HG03280 (cell line): Measurements from ENCODE around the gene PPP1R3A.

Experiments used
- ATAC-seq: cut with Tn5 transposase; IDR thresholded peaks from one replicate; pipeline ENCODE4 v1.9.1; 2021; ENCODE audit warnings: mild to moderate bottlenecking, moderate library complexity; ENCODE audit not compliant: unreplicated experiment

PPP1R3A gene

GRCh38 chr7:113880559-113880958 is 38.2 kb downstream of the PPP1R3A start:
- no peak for ATAC-seq

- no peak for ATAC-seq
These were observed 40.3 kb downstream of the PPP1R3A start for GRCh38 chr7:113878394-113878992.

GRCh38 chr7:113875224-113875623 is 43.6 kb downstream of the PPP1R3A start:
- ATAC-seq, result no peak

GRCh38 chr7:113873554-113874151 is 45.2 kb downstream of the PPP1R3A start:
- ATAC-seq, result no peak

DNA sequence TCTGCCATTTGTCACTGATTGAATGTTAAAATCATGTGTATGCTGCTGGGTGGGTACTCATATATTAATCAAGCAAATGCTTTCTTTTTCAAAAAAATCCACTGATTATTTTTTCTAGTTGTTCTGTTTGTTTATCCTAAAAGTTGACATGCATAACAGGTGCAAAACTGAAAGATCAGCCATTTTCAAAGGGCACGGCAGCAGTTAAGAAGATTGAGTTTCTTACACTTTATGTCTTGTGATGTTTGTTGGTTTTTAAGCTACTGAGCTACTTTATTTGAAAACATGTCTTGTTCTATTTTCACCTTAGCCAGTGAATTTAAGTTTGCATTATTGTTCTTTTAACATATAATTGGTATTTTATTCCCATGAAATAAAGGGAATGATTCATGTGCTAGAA is 45.8 kb downstream of the PPP1R3A start:
- no peak for ATAC-seq

DNA sequence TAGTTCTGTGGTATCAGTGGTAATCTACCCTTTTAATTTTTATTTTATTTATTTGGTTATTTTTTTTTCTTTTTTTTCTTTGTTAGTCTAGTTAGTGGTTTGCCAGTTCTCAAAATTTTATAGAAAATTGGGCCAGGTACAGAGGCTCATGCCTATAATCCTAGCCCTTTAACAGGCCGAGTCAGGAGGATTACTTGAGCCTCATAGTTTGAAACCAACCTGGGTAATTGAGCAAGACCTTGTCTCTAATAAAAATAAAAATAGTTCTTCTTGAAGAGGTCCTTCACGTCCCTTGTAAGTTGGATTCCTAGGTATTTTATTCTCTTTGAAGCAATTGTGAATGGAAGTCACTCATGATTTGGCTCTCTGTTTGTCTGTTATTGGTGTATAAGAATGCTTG is 51.5 kb downstream of the PPP1R3A start:
- ATAC-seq, result no peak

DNA sequence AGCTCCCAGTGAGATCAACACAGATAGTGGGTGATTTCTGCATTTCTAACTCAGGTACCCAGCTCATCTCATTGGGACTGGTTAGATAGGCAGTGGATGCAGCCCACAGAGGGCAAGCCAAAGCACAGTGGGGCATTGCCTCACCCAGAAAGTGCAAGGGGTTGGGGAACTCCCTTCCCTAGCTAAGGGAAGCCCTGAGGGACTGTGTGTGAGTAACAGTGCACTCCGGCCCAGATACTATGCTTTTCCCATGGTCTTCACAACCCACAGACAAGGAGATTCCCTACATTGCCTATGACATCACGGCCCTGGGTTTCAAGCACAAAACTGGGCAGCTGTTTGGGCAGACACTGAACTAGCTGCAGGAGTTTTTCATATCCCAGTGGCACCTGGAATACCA is 62.8 kb downstream of the PPP1R3A start:
- no peak for ATAC-seq

GRCh38 chr7:113840954-113841353 is 77.9 kb downstream of the PPP1R3A start:
- no peak for ATAC-seq

DNA sequence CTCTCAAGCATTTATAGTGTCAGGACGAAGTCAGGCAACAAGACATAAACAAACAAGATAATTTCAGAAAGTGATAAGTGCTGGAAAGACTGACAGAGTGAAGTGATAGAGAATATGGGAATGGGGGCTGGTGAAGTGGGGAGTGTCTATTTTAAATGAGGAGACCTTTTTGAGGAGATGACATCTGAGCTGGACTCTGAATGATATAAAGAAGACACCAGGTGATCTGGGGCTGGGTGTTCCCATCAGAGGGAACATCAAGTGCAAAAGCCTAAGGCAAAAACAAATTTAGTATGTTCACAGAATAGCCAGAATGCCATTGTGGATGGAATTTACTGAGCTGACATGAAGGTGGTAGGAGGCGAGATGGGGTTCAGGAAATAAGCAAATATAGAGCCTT is 83.4 kb downstream of the PPP1R3A start:
- no peak for ATAC-seq

DNA sequence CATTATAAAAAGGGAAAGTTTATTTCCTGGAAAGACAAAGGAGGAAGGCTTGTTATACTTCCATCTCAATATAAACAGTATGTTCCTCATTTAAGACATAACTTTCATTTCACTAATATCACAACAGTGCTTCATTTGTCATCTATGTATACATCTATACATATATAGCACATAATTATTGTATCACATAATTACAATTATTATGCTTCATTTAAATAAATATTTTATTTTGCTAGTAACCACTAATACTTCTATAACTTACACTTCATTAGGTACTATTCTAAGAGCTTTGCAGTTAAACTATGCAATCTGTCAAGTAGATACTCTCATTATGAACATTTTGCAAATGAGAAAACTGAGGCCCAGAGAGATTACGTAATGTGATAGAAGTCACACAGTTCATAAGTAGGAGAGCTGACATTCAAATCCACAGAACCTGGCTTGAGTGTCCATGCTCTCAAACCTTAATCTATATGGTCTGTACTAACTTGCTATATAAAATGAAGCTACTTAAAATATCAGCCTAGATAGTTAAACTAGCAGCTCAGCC is 86.5 kb downstream of the PPP1R3A start:
- no peak for ATAC-seq

GRCh38 chr7:113831556-113831955 is 87.3 kb downstream of the PPP1R3A start:
- ATAC-seq, result no peak

- ATAC-seq, result no peak
These were observed 90.2 kb downstream of the PPP1R3A start for GRCh38 chr7:113828581-113828980.
